GM19467 (cell line): ENCODE data around the gene ACAP3.
"Not testable (repeated sequence)": the region's sequence is repeated elsewhere in the genome, so short reads cannot be mapped to it uniquely, and the experiment has no call there.

Experiments used
- ATAC-seq: cut with Tn5 transposase; IDR thresholded peaks from one replicate; pipeline ENCODE4 v1.9.1; 2021; ENCODE audit warnings: mild to moderate bottlenecking, moderate library complexity; ENCODE audit not compliant: unreplicated experiment

Gene ACAP3

GRCh38 chr1:1330366-1331067 is 22.8 kb upstream of the ACAP3 start:
- ATAC-seq = no peak

- no peak for ATAC-seq
Observed at GRCh38 chr1:1329304-1330210, 21.8 kb upstream of the ACAP3 start.

- ATAC-seq = no peak
Observed at GRCh38 chr1:1328254-1328653, 20.5 kb upstream of the ACAP3 start.

GRCh38 chr1:1327291-1327690 is 19.6 kb upstream of the ACAP3 start:
- ATAC-seq = no peak

- ATAC-seq = no peak
Observed at GRCh38 chr1:1326075-1326605, 18.4 kb upstream of the ACAP3 start.

GRCh38 chr1:1325288-1326074 is 17.8 kb upstream of the ACAP3 start:
- no peak for ATAC-seq

GRCh38 chr1:1324524-1325287 is 17.0 kb upstream of the ACAP3 start, which contains the start of the genes CPTP and INTS11:
CPTP (plus strand) TSS chr1:1324802; CDS start chr1:1326911, 2,109 bp downstream.
INTS11 (minus strand) TSS chr1:1324660; CDS start chr1:1324608, 52 bp downstream.
- peak; percentile 52 for ATAC-seq

GRCh38 chr1:1324084-1324523 is 16.4 kb upstream of the ACAP3 start:
- ATAC-seq = peak; percentile 31

GRCh38 chr1:1322952-1323351 is 15.2 kb upstream of the ACAP3 start:
- ATAC-seq = no peak

- ATAC-seq = no peak
Observed at GRCh38 chr1:1322418-1322817, 14.7 kb upstream of the ACAP3 start.

- ATAC-seq = no peak
Observed at GRCh38 chr1:1321477-1321876, 13.7 kb upstream of the ACAP3 start.

- no peak for ATAC-seq
Observed at GRCh38 chr1:1320666-1321448, 13.1 kb upstream of the ACAP3 start.

- no peak for ATAC-seq
Observed at GRCh38 chr1:1319646-1319941, 11.9 kb upstream of the ACAP3 start.

GRCh38 chr1:1318777-1319645 is 11.3 kb upstream of the ACAP3 start:
- no peak for ATAC-seq

GRCh38 chr1:1318131-1318652 is 10.5 kb upstream of the ACAP3 start:
- no peak for ATAC-seq

GRCh38 chr1:1317420-1317819 is 9.7 kb upstream of the ACAP3 start:
- no peak for ATAC-seq

- ATAC-seq = not testable (repeated sequence)
Observed at GRCh38 chr1:1316199-1316598, 8.5 kb upstream of the ACAP3 start.

GRCh38 chr1:1315435-1315954 is 7.8 kb upstream of the ACAP3 start:
- ATAC-seq = no peak
